HG03521 (cell line): Measurements from ENCODE around the gene NAMPT.
A peak's percentile ranks its signal among the peaks of the same experiment; 100 is the strongest.

ENCODE experiments used
- ATAC-seq: cut with Tn5 transposase; IDR thresholded peaks from one replicate; pipeline ENCODE4 v1.9.1; 2021; ENCODE audit warnings: mild to moderate bottlenecking, moderate library complexity; ENCODE audit not compliant: unreplicated experiment

Gene NAMPT

DNA sequence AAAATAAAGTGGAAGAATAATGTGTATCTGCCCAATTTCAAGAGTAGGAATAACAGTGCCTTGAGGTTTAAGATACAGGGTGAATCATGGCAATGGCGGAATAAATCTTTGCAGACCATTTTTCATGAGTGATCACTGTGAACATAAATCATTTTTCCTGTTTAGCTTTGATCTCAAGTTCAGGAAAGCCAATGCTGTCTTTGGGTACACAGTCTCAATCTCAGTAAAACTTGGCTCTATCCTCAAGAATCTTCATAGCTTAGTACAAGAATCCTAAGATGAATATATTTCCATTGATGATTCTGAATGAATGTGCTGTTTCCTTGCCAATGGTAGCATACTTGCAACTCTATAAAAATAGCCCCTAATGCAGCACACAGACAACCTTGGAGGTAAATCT, 6.8 kb downstream of the NAMPT start:
- no peak for ATAC-seq

DNA sequence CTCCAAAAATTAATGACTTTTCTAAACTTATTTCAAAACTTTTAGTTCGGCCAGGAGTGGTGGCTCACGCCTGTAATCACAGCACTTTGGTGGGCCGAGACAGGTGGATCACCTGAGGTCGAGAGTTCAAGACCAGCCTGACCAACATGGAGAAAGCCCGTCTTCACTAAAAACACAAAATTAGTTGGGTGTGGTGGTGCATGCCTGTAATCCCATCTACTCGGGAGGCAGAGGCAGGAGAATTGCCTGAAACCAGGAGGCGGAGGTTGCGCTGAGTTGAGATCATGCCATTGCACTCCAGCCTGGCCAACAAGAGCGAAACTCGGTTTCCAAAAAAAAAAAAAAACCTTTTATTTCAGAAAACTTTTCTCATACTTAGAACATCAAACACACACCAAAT, 8.3 kb downstream of the NAMPT start:
- ATAC-seq: no peak

DNA sequence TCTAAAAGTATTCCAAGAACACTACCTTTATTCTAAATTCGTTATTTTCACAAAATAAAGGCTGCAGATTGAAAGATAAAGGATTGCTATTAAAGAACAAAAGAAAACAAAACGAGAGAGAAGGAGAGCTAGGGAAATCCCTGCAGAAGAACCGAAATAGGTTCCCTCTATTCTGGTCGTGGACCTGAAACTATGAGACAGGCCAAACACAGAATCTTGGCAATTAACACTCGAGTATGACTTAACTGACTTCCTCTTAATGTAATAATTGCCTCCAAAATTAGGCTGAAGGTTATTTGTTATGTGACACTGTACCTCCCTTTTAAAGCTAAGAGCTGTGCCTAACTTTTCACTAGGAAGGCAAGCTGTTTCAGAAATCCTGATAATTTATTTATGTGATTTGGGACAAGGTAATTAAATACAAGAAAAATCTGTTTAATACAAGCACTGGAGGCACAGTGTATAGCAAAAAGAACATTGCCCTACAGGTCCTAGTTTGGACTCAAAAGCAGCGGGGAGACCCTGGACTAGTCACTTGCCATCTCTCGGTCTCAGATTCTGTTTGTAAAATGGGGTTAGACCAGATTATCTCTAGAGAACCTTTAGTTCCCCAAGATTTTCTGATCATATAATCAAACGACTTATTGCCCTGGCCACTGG, 11.6 kb downstream of the NAMPT start:
- ATAC-seq: no peak

DNA sequence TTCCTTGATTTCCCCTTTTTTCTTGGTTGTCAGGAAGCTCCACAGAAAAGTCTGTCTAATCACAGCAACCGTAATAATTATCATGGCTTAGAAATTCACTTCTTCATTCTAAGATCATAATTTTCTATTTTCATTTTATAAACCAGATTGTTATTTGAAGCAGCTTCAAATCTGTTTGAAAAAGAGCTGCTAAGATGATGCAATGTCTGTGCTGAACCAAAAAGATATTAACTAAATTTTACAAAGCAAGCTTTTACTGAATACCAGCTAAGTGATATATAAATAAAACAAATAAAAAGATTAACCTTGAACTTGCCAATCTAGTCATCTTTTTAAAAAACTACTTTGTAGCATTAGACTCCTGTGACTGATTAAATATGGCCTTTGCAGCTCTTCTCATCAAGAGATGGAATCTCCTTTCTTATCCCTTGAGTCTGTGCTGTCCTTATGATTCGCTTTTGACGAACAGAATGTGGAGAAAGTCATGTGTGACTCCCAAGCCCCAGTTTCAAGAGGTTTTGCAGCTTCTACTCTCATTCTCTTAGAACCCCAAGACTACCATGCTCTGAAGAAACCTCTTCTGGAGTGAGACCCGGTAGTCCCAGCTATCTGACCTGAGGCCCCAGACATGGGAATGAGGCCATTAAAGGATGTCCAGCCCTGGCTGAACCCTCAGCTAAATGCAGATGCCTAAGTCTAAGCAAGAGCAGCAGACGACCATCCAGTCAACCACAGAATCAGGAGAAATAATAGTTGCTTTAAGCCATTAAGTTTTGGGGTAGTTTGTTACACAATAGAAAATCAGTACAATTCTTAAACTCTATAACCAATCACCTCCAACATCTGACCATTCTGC, 14.4 kb downstream of the NAMPT start:
- ATAC-seq: no peak

DNA sequence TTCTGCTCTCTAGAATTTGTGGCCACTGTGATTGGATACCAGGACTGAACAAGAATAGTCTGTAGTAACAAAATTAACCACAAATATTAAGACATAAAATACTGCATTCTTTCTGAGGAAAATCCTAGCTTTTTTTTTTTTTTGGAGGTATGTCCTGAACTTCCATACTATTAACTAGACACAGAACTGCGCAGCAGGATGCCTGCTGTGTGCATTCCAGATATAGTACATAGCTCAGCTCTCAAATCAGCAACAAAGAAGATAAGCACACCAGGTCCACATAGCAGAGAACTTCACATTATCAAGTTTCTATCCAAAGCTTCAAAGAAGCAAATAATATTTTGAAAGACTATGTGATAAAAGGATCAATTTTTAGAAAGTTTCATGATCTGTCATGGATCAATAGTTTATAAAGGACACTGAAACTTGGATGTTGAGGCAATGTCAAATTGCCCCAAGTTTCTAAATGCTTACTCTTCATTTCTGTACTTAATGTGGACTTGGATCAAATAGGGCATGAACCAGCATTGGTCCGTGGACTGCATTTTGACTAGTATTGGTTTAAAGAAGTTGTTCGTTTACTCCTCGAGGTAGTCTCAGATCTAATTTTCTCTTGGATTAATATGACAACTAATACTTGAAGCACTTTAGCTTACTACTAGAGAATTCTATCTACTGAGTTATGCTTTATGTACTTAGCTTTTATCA, 15.4 kb downstream of the NAMPT start:
- no peak for ATAC-seq

DNA sequence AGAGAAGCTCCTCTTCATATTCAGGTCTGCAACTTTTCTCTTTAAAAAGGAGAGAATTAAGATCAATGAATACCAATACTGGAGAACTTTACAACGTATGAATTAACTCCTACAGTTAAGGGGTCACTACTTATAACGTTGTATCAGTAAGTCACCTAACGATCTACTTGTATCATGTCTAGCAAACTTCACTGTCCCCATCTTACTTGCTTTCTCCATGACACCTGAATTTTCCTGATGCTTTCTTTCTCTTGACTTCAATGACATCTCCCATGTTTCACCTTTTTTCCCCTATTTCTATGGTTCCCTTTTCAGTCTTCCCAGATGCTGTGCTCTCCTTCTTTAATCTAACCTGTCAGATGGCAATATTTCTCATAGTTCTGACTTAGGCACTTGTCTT, 19.6 kb downstream of the NAMPT start:
- no peak for ATAC-seq

DNA sequence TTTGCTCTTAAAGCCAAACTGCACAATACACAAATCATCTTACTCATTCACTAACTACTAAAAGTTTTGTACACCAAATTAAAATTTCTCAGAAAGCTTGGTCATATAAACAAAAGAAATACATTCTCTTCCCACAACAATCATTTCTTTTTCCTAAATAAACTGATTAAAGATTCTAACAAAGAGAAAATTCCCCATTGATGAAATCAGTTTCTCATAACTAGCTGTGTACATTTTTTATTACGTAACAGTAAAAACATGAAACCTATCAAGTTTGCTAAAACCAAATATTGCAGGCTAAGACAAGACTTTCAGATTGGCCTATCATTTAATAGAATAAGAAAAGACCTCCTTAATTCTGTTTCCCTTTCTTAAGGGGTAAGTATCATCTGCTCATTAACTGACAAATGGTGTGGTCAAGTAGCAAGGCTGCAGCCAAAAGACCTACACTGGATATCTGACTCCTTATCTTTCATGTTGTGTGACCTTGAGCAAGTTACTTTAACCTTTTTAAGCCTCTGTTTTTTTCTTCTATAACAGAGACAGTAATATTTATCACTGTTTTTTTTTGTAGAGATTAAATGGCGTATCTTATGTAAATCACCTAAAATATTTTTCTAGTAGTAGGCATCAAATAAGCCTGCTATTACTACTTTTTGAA, 22.4 kb downstream of the NAMPT start:
- no peak for ATAC-seq

DNA sequence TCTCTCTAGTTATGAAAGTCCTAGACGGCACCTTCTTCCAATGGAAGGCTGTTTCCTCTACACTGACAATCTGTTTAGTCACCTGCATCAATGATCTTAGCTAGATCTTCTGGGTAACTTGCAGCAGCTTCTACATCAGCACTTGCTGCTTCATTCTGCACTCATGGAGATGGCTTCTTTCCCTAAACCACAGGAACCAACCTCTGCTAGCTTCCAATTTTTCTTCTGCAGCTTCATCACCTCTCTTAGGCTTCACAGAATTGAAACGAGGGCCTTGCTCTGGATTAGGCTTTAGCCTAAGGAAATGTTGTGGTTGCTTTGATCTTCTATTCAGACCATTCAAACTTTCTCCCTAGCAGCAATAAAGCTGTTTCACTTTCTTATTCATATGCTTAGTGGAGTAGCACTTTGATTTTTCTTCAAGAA, 24.6 kb downstream of the NAMPT start:
- ATAC-seq: peak; percentile 54

DNA sequence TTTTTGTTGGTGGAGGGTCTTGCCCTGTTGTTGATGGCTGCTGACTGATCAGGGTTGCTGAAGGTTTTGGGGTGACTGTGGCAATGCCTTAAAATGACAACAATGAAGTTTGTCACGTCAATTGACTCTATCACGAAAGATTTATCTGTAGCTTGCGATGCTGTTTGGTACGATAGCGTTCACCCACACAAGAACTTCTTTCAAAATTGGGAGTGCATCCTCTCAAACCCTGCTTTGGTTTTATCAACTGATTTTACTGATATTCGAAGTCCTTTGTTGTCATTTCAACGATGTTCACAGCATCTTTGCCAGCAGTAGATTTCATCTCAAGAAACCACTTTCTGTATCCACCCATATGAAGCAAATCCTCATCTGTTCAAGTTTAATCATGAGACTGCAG, 26.0 kb downstream of the NAMPT start:
- no peak for ATAC-seq

DNA sequence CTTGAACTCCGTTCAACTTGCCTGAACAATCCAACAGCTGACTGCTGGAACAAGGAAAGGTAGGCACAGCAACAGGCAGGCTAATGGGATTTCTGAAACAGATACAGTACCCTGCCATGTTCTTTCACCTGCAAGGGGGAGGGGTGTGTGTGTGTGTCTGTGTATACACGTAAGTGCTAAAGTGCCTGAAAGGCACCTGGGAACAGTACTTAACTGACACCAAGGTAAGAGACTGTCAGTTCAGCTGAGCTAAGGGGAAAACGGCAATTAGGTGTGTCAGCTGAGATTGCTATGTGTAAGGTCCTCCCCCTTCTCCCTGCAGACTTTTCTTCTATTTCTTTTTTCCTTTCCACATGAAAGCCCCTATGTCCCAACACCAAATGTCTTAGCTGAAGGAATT, 27.0 kb downstream of the NAMPT start:
- no peak for ATAC-seq

DNA sequence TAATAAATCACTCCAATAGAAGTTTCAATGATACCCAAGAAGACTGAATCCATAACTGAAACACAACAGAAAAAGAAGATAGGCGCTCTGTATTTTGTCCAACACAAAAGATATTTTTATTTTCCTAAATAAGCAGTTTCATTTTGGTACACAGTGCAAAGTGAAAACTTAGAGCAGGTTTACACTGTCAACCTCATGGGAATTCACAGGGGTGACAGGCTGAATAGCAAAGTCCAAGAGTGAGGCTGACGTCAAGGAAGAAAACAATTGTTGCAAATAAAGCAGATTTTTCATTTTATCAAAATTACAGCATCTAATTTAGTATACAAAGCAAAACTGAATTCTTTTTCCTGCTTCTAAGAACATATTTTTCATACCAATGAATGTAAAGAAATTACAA, 28.6 kb downstream of the NAMPT start:
- no peak for ATAC-seq

DNA sequence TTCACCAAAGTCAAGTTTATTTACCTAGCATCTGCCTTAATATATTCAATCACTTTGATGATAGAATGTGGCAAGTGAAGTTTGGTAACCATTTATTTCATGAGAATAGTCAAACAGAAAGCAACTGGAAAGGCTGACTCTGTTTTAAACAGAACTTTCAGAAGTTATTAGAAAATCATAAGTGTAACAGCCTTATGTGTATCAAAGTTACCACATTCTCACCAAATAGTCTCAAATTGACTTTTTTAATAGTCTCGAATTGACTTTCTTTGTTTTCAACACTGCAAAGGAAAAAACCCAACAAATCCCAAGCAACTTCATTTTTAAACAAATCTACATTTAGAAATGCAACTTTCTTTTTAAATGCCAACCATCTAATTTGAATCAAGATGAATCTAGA, 29.5 kb downstream of the NAMPT start:
- no peak for ATAC-seq

DNA sequence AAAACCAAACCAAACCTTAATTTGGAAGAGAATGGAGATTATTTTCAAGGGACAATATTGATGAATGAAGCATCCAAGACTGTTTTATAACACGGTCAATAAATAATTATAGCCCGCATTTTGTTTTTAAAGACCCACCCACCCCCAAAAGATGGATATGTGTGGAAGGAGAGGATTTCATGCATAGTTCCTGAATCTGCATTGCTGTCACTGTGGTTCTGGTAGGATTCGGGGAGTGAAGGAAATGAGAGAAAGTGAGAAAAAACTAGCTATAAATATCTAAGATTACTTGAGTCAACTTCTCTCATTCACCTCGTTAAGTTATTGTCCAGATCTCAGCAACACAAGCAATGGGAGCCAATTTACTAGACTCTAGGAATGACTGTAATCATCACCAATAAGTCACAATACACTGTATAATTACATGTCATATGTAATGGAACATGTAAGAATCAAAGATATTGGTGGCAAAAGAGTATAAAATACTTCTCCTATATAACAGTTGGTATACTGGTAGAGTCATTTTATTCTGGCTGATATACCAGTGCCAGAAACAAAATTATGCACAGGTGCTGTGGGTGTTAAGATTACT, 30.2 kb downstream of the NAMPT start:
- ATAC-seq: no peak

DNA sequence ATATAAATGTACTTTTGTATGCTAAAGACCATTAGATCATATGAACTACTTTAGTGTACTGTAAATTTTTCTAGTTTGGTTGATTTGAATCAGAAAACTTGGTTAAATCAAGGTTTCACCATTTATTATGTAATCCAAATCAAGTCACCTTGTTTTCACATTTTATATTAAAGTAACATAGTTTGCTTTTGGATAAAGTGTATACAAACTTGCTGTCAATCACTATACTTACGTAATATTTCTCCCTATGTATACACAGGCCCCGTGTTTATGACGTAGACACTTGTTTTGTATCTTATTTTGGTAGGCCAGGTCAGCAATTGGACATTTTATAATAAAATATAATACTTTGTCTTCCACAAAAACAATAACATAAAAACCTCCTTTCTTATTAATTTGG, 32.2 kb downstream of the NAMPT start:
- ATAC-seq: no peak

DNA sequence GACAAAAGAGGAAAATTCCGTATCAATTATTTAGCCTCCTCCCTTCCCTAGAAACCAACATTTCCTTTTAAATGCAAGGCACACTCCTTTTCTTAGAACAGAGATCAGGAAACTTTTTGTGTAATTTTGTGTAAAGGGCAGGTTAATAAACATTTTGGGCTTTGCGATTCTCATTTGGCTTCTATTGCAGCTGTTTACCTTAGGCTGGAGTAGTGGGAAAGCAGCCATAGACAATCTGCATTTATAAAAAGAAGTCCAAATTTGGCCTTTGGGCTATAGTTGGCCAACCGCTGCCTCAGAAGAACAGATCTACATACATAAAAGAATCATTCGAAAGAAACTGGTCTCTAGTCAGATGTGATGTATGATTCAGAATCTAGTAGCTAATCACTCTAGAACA, 35.3 kb downstream of the NAMPT start:
- ATAC-seq: no peak

DNA sequence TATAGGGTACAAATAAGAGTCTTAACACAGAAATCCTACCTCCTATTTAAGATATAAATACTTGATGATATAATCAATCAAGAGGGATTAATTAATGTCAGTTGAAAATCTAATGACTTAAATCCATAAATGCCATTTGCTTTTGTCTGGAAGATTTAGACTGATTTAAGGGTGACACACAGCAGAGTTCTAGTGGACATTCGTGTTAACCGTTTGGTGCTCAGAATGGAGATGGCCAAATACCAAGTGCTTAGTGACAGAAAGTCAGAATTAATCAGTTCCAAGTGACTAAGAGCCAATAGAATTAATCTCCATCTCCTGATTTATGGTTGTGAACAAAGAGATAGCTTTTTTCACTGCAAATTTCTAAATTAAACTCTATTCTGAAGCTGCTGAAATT, 36.2 kb downstream of the NAMPT start:
- ATAC-seq: no peak

DNA sequence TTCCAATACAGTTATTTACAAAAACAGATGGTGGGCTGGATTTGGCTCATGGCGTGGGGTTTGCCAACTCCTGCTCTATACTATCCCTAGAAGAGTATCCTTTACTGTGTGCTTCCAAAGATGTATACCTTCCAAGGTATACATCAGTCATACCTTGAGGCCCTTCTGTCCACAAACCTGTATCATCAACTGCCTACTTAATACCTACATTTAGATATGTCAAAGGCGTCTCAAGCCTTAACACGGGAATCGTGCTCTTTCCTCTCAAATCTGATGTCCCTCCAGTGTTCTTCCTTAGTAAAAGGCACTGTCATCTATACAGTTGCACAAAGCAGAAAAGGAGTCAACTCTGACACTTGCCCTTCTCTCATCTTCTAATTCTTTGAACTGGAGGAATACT, 36.9 kb downstream of the NAMPT start:
- ATAC-seq: no peak

DNA sequence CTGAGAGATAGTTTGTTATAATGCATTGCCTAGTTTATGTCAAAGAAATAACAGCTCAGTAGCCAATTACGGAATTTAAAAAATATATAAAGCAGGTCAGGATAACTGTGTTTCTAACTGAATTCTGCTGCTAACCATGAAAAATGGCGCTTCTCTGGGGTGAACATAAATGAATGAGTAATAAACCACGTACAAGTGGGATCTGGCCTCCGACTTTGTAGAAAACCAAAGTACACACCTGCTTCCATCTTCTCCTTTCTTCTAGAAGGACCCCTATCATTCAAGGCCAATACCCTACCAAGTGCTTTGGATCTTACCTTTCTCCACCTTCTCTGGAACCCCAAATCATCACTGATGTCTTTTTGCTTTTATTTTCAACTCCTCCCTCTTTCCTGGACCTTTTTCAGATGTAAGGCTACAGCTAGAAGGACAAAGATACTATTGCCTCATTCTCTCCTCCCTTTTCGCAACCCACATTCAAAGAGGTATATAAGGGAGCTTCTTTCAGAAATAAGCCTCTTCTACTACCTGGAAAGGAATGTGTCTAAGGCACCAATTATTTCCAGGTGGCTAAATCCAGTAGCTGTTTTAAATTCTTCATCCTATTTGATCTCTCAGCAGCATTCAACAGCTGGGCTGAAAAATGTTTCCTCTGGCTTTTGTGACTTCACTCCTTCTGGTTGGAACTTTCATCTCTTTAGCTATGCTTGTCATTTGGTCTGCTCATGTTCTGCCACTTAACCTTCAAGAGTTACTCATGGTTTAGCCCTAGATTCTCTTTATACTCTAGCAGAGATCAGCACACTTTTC, 37.7 kb downstream of the NAMPT start:
- ATAC-seq: no peak

DNA sequence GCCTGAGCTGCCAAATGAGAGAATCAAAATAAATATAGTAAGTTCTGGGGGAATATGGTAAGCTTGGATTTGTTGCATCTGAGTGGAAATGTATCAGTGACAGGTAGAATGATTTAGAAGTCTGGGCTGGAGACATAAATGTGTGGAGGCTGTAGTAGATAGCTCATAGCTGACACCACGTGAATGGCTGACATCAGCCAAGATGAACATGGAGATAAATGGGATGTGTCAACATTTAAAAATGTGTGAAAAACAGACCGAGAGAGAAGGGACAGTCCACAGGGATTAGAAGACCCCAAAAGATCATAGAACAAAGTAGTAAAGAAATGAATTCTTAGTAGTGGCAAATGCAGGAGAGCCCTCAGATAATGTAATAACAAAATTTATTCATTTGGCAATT, 40.9 kb downstream of the NAMPT start:
- no peak for ATAC-seq

DNA sequence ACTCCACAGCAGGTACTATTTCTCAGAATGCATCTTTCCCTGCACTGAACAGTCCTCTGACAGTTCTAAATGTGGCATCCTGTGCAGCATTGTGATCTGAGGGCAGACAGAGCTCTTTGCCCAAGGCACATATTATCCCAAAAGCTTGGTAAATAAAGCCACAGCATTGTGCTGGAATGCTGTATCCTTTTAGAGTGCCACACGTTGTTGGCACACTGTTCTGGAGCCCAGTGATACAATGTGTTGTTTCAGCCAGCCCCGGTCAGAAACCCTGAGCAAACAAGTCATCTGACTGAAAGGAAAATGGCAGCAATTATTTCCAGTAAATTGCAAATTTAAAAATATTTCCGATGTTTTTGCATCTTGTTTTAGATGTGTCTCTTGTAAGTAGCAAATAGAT, 45.4 kb downstream of the NAMPT start:
- ATAC-seq: no peak
